Endothelial cell of umbilical vein (primary cell): ENCODE results near the gene BAG2. TPM values are rescaled to one million over a fixed set of nuclear protein-coding genes. Genes with fewer than 3 reads are reported as not detected.

Experiments
- BruUV-seq: library from RNA; stranded (reverse); fragments of 400-500 nt; replicated peaks from 2 replicates; lab custom pipeline; 2021; lab: Mats Ljungman, UMichigan
- CTCF ChIA-PET: fragments of 300-600, 350-600 bp; sonication (Branson Sonifier 250); formaldehyde crosslinking; loops from one replicate; lab custom pipeline; 2021; ENCODE audit warnings: antibody characterized with exemption, inconsistent platforms; lab: Charles Lee
- POLR2A ChIA-PET: fragments of 300-600, 350-600 bp; sonication (Branson Sonifier 250); formaldehyde crosslinking; loops from one replicate; lab custom pipeline; 2021; ENCODE audit warnings: antibody characterized with exemption, inconsistent platforms; lab: Charles Lee
- DNase-seq: peaks from one replicate; pipeline ENCODE4 v3.0.0-alpha.2; 2011; ENCODE audit warnings: low read depth, low spot score
- FAIRE-seq: peaks from 2 replicates; lab custom pipeline; 2011; peaks lifted over from hg19 to GRCh38; lab: Jason Lieb, UNC
- H2AFZ ChIP-seq: 2 replicates; pipeline ENCODE4 v1.6.0; 2012; ENCODE audit warnings: low read depth, low read length, control low read depth, inconsistent platforms
- H3K27ac ChIP-seq: 2 replicates; pipeline ENCODE4 v1.5.1; 2011; ENCODE audit warnings: low read depth, mild to moderate bottlenecking, control low read depth, low read length, moderate library complexity; ENCODE audit not compliant: insufficient read depth
- H3K27me3 ChIP-seq, 2 experiments: 2 replicates each; pipeline versions ENCODE4 v1.6.0 to v1.6.1; 2011; ENCODE audit warnings: low read length in 2 of 2, mixed read lengths in 1 of 2; ENCODE audit not compliant: control insufficient read depth in 2 of 2, insufficient read depth in 2 of 2
- H3K36me3 ChIP-seq, 2 experiments: 2 replicates in 1 of 2; 3 replicates in 1 of 2; pipeline ENCODE4 v1.5.1; 2011; ENCODE audit warnings: low read length in 2 of 2, mild to moderate bottlenecking in 1 of 2, moderate library complexity in 1 of 2; ENCODE audit not compliant: control insufficient read depth in 2 of 2, insufficient read depth in 2 of 2; ENCODE audit errors: extremely low read depth in 1 of 2
- H3K4me1 ChIP-seq: 3 replicates; pipeline ENCODE4 v1.5.1; 2011; ENCODE audit warnings: mild to moderate bottlenecking, low read length; ENCODE audit not compliant: control insufficient read depth, insufficient read depth; ENCODE audit errors: extremely low read depth
- H3K4me2 ChIP-seq: 2 replicates; pipeline ENCODE4 v1.6.1; 2011; ENCODE audit warnings: low read length, control low read depth, mixed read lengths; ENCODE audit not compliant: insufficient read depth
- H3K4me3 ChIP-seq, 3 experiments: fragments of 200-600 bp in 1 of 3; sonication (generic), shearing (Covaris generic) in 1 of 3; replicated peaks in 1 of 3; 2 replicates each; pipeline ENCODE4 v1.5.1; 2011 to 2016; ENCODE audit warnings: control low read depth in 3 of 3, low read length in 3 of 3, mild to moderate bottlenecking in 2 of 3, inconsistent platforms in 1 of 3, low read depth in 1 of 3, moderate library complexity in 1 of 3; ENCODE audit not compliant: insufficient read depth in 1 of 3
- H3K79me2 ChIP-seq: 2 replicates; pipeline ENCODE4 v1.6.0; 2012; ENCODE audit warnings: low read length, inconsistent platforms; ENCODE audit not compliant: control insufficient read depth, insufficient read depth
- H3K9ac ChIP-seq: replicated peaks from 2 replicates; pipeline ENCODE3; 2011; ENCODE audit warnings: low read length, control low read depth; ENCODE audit not compliant: insufficient read depth; ENCODE audit errors: extremely low read depth
- H3K9me1 ChIP-seq: replicated peaks from 3 replicates; pipeline ENCODE4 v1.6.0; 2011; ENCODE audit warnings: mild to moderate bottlenecking, low read length; ENCODE audit not compliant: control insufficient read depth, insufficient read depth; ENCODE audit errors: extremely low read depth
- H3K9me3 ChIP-seq: replicated peaks from 2 replicates; pipeline ENCODE4 v1.5.1; 2012; ENCODE audit warnings: low read length, inconsistent platforms; ENCODE audit not compliant: control insufficient read depth, insufficient read depth
- H4K20me1 ChIP-seq: replicated peaks from 2 replicates; pipeline ENCODE3; 2011; ENCODE audit warnings: mild to moderate bottlenecking, low read length; ENCODE audit not compliant: control insufficient read depth, insufficient read depth; ENCODE audit errors: extremely low read depth
- CTCF ChIP-seq, 2 donors: IDR thresholded peaks; 1 replicate in 1 of 2; 2 replicates in 1 of 2; pipeline ENCODE4 v1.5.1; 2011; ENCODE audit warnings: low read length in 2 of 2, mild to moderate bottlenecking in 2 of 2, moderate library complexity in 2 of 2, control low read depth in 1 of 2, inconsistent platforms in 1 of 2, low read depth in 1 of 2; ENCODE audit not compliant: insufficient read depth in 1 of 2; ENCODE audit errors: extremely low read depth in 1 of 2
- EZH2 ChIP-seq: IDR thresholded peaks from 2 replicates; pipeline ENCODE4 v1.6.1; 2012; ENCODE audit warnings: borderline replicate concordance, low read depth, mild to moderate bottlenecking, moderate library complexity, low read length, inconsistent platforms; ENCODE audit not compliant: severe bottlenecking
- FOS ChIP-seq: IDR thresholded peaks from 2 replicates; pipeline ENCODE4 v1.6.1; 2011; ENCODE audit warnings: mild to moderate bottlenecking, low read length, moderate library complexity, borderline replicate concordance; ENCODE audit not compliant: insufficient read depth
- GATA2 ChIP-seq: IDR thresholded peaks from 2 replicates; pipeline ENCODE4 v1.7.0; 2011; ENCODE audit warnings: low read depth, mild to moderate bottlenecking, moderate library complexity, mixed read lengths, low read length; ENCODE audit not compliant: insufficient read length, insufficient read depth
- JUN ChIP-seq: IDR thresholded peaks from 2 replicates; pipeline ENCODE4 v1.6.1; 2011; ENCODE audit warnings: borderline replicate concordance, low read depth; ENCODE audit not compliant: insufficient read length, insufficient read depth
- MAX ChIP-seq: IDR thresholded peaks from 2 replicates; pipeline ENCODE4 v1.6.1; 2011; ENCODE audit not compliant: insufficient read depth, insufficient read length
- MYC ChIP-seq: IDR thresholded peaks from one replicate; pipeline ENCODE4 v1.6.1; 2011; ENCODE audit warnings: mild to moderate bottlenecking, low read depth, low read length
- POLR2A ChIP-seq: IDR thresholded peaks from 2 replicates; pipeline ENCODE4 v1.6.1; 2012; ENCODE audit warnings: low read depth, mild to moderate bottlenecking, control low read depth, low read length
- POLR2AphosphoS5 ChIP-seq: IDR thresholded peaks from 2 replicates; pipeline ENCODE4 v1.6.1; 2012; ENCODE audit warnings: low read depth, mild to moderate bottlenecking, control low read depth, low read length, moderate library complexity; ENCODE audit not compliant: insufficient read depth
- dilution Hi-C: fragments of 300-500 bp; cut with MboI; formaldehyde crosslinking; loops from one replicate; pipeline ENCODE4 v1.15.0; 2019; ENCODE audit warnings: low sequenced_read_pairs; ENCODE audit not compliant: extremely low pct_ligation_motif_present
- intact Hi-C: fragments of 100-400 bp; cut with micrococcal nuclease; formaldehyde crosslinking; loops from one replicate; pipeline ENCODE4 v1.10.0; 2022
- polyA plus RNA-seq, 4 experiments: library from polyadenylated mRNA; depleted of rRNA in 3 of 4; stranded (reverse) in 3 of 4; unstranded in 1 of 4; fragments of >200 nt; gene quantifications; 2 replicates each; pipeline versions ENCODE4 v1.2.1 to v1.2.3, GENCODE V29; 2011 to 2012; ENCODE audit warnings: missing spikeins in 1 of 4
- total RNA-seq: library from RNA; stranded (reverse); gene quantifications from 2 replicates; pipeline ENCODE4 v1.2.3, GENCODE V29; 2021

Gene BAG2
- total and polyA plus RNA-seq, 2 donors (not counting 3 experiments of a cell fraction or from before 2014, with no cell fraction given), result 1.1 to 3.9 TPM

GRCh38 chr6:57159127-57159526 lies 13.0 kb upstream of the BAG2 start:
- Histone ChIP-seq H3K27ac (no peak overlapping the region), H3K9me3 (no peaks in the 10 kb centered on the region), H2AFZ (no peak overlapping the region), H3K9me1 (no peaks in the 10 kb centered on the region), H3K36me3 (peaks cover 2% of the 10 kb centered on the region in 2 experiments), H3K4me3 (no peak overlapping the region), H3K79me2 (no peaks in the 10 kb centered on the region), H3K9ac (no peak overlapping the region), H3K4me2 (no peak overlapping the region), H3K4me1 (no peaks in the 10 kb centered on the region), H4K20me1 (no peaks in the 10 kb centered on the region), H3K27me3 (no peaks in the 10 kb centered on the region)
- ChIA-PET POLR2A (no interaction called here), CTCF (no interaction called here)
- DNase-seq (no peak), FAIRE-seq (no peak)
- TF ChIP-seq EZH2 (no peak), MYC (no peak), GATA2 (no peak), POLR2AphosphoS5 (no peak), JUN (no peak), POLR2A (no peak), CTCF (IDR thresholded peaks at IDR 0.05; ENCODE audit: extremely low read depth in 1 of 2, insufficient read depth in 1 of 2, low read depth in 1 of 2, low read length in 2 of 2) (no peak), MAX (no peak), FOS (no peak)
- dilution Hi-C loops (no loop called here), intact Hi-C loops (no loop called here)
- no TSS peak for BruUV-seq
